Subcutaneous adipose tissue (tissue), 4 donors: Measurements from ENCODE around the gene FIGNL2. TPM values are rescaled to one million over a fixed set of nuclear protein-coding genes. Genes with fewer than 3 reads are reported as not detected.

Source experiments
- CTCF ChIP-seq: fragments of 450-650 bp; IDR thresholded peaks from one replicate; pipeline ENCODE4 v1.5.1; 2016; ENCODE audit warnings: low read depth, mild to moderate bottlenecking, control low read depth, antibody characterized with exemption, moderate library complexity
- total RNA-seq, 4 donors: library from RNA; depleted of rRNA; stranded (reverse); fragments of >200 nt; gene quantifications; one replicate each; pipeline ENCODE4 v1.1.0, GENCODE V29; 2016

FIGNL2 gene
- total RNA-seq, 4 donors from 2014 or later = 0.16 to 1.1 (median 0.37) TPM

DNA sequence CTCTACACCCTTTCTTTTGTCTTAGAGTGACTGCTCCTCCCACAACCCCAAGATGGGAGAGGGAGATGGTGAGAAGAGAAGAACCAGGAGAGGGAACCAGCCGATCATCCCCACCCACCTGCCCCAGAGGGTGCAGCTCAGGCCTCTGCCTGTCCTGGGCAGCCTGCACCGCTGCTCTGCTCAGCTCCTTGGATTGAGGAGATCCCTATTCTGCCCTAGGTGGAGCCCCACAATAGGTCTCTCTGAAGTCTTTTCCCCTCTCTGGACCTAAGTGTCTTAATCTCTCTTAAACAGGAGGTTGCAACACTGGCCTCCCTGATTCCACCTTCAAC is 41.6 kb upstream of the FIGNL2 start:
- no peak for TF ChIP-seq CTCF

- no peak for TF ChIP-seq CTCF
Measured at GRCh38 chr12:51889216-51890132, 41.0 kb upstream of the FIGNL2 start.

DNA sequence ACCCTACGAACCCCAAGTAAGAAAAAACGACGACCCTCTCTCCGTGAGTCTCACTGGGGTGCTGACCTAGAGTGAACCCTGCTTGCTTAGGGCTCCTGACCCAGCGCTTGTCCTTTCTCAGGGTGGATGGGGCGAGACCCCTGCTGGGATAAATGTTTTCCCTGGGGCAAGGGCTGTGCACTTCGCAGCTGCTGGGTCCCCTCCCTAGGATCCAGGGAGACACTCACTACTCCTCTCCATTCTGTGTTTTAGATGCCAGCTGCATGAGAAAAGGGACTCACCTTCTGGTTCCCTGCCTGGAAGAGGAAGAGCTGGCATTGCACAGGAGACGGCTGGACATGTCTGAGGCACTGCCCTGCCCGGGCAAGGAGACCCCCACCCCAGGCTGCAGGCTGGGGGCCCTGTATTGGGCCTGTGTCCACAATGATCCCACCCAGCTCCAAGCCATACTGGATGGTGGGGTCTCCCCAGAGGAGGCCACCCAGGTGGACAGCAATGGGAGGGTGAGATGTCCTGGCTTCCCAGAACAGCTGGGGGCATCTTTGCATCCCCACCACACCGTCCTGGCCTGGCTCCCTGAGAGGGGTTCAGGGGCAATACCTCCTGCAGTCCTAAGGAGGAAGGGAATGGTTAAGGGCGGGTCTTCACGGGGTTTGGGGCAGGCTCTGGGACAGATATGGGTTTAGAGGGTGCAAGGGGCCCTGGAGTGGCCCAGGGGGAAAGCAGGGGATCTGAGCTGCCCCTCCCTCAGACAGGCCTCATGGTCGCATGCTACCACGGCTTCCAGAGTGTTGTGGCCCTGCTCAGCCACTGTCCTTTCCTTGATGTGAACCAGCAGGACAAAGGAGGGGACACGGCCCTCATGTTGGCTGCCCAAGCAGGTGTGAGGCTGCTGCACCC is 40.0 kb upstream of the FIGNL2 start:
- no peak for TF ChIP-seq CTCF

DNA sequence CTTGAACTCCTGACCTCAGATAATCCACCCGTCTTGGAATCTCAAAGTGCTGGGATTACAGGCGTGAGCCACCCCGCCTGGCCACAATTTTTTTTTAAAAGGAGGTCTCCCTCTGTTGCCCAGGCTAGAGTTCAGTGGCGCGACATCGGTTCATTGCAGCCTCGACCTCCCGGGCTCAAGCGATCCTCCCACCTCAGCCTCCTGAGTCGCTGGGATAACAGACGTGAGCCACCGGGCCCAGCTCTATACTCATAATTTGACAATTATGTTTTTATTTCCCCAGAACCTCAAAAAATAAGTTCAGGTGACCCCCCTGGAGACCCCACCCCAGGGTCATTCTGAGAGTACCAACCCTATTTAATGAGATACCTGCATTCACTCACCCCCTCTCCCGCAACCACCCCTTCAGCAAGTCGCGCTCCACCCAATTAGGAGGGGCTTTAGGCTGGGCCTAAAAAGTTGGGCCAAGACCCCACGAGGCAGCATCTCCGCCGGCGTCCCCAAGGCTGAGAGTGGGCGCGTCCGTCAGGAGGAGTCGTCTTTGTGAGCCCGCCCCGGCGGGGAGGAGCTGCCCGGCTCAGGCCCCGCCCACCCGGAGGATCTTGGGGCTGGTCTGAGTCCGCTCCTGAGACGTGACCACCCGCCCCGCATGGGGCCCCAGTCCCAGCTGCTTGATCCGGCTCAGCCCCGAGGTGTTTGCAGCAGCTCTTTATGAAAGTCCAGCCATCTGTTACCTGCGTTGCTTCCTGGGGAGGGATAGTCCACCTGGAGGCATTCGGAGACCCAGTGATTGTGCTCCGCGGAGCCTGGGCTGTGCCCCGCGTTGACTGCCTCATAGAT is 39.2 kb upstream of the FIGNL2 start, which contains the start of gene ANKRD33:
ANKRD33 (plus strand) TSS at position 628 of the 840 bp plus-strand sequence; CDS start at position 712, 84 bp downstream.
- no peak for TF ChIP-seq CTCF

- TF ChIP-seq CTCF = no peak
Measured at GRCh38 chr12:51886021-51886710, 37.6 kb upstream of the FIGNL2 start.

- no peak for TF ChIP-seq CTCF
Measured at GRCh38 chr12:51884676-51885229, 36.2 kb upstream of the FIGNL2 start.
